Measurements from ENCODE around the gene LMX1B. TPM values are rescaled to one million over a fixed set of nuclear protein-coding genes. Genes with fewer than 3 reads are reported as not detected.

Gene LMX1B
- 0.25 TPM in 1 of 2 replicates, not detected in the other for total RNA-seq

DNA sequence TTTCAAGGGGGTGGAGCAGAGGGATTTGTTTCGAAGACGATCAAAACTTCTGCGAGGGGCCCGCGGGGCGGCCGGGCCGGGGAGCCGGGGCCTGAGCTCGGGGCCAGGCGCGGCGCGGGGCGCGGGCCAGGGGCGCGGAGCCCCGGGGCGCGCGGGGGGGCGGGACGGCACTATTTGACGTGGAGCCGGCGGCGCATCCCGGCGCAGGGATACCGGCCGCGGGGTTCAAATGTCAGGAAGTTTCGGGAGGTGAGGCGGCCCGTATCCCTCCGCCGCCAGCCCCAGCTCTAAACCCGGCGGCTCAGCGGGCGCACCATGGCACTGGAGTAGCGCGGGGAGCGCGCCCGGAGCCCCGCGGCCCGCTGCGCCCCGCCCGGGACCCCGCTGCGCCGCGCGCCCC lies at the start of gene LMX1B:
Gene LMX1B, plus strand, starts transcription at position 278 of the 400 bp plus-strand sequence. CDS start 522 bp downstream, outside the sequence.

Other genes starting within 250 kb of the LMX1B start
- 6.9 and 9.4 TPM in 2 replicates for gene ZBTB43, start 191.1 kb downstream of the LMX1B start, total RNA-seq
- gene ZBTB34, start 246.7 kb downstream of the LMX1B start, total RNA-seq = 4.4 and 7.2 TPM in 2 replicates

Data from cardiac ventricle fibroblast (primary cell).